Neural cell (in vitro differentiated cells): ENCODE results near the gene ZNF415. TPM values are rescaled to one million over a fixed set of nuclear protein-coding genes. Genes with fewer than 3 reads are reported as not detected.

Experiments used
- H2AFZ ChIP-seq: fragments of 200-600, 300-800 bp; sonication (generic), shearing (Covaris generic); 2 replicates; pipeline ENCODE4 v1.6.0; 2014; ENCODE audit warnings: low read depth, mild to moderate bottlenecking, antibody characterized with exemption, low read length, moderate library complexity
- H3F3A ChIP-seq: fragments of 200-600 bp; shearing (Covaris generic); 2 replicates; pipeline ENCODE4 v1.6.1; 2016; ENCODE audit warnings: mild to moderate bottlenecking, moderate library complexity, mixed read lengths, antibody characterized with exemption, low read length; ENCODE audit not compliant: insufficient read depth, poor library complexity, severe bottlenecking
- H3K27ac ChIP-seq: fragments of 200-600, 300-800 bp; sonication (generic), shearing (Covaris generic); 2 replicates; pipeline ENCODE4 v1.5.1; 2014; ENCODE audit warnings: mild to moderate bottlenecking, low read length, moderate library complexity
- H3K27me3 ChIP-seq: fragments of 300-800, 200-600 bp; sonication (generic), shearing (Covaris generic); 2 replicates; pipeline ENCODE4 v1.6.0; 2014; ENCODE audit warnings: mild to moderate bottlenecking, low read depth, low read length, moderate library complexity; ENCODE audit not compliant: insufficient read depth
- H3K36me3 ChIP-seq: fragments of 300-800, 200-600 bp; sonication (generic), shearing (Covaris generic); 2 replicates; pipeline ENCODE4 v1.5.1; 2014; ENCODE audit warnings: mild to moderate bottlenecking, antibody characterized with exemption, low read length, moderate library complexity; ENCODE audit not compliant: insufficient read depth
- H3K4me2 ChIP-seq: fragments of 300-800, 200-600 bp; sonication (generic), shearing (Covaris generic); 2 replicates; pipeline ENCODE4 v1.6.0; 2014; ENCODE audit warnings: mild to moderate bottlenecking, low read length
- H3K4me3 ChIP-seq: fragments of 300-800, 200-600 bp; sonication (generic), shearing (Covaris generic); 2 replicates; pipeline ENCODE4 v1.5.1; 2014; ENCODE audit warnings: mild to moderate bottlenecking, low read length, moderate library complexity
- H3K79me2 ChIP-seq: fragments of 200-600 bp; shearing (Covaris generic); replicated peaks from 2 replicates; pipeline ENCODE4 v1.6.0; 2014; ENCODE audit warnings: mild to moderate bottlenecking, low read length, moderate library complexity; ENCODE audit not compliant: insufficient read depth
- H3K9ac ChIP-seq: fragments of 300-800, 200-600 bp; sonication (generic), shearing (Covaris generic); 2 replicates; pipeline ENCODE4 v1.6.1; 2016; ENCODE audit warnings: mild to moderate bottlenecking, low read length, mixed read lengths
- H3K9me2 ChIP-seq: fragments of 200-600 bp; shearing (Covaris generic); 2 replicates; pipeline ENCODE4 v1.6.1; 2016; ENCODE audit warnings: mild to moderate bottlenecking, low read length, mixed read lengths; ENCODE audit not compliant: insufficient read depth
- H3K9me3 ChIP-seq: fragments of 200-600, 300-800 bp; sonication (generic), shearing (Covaris generic); 2 replicates; pipeline ENCODE4 v1.6.1; 2016; ENCODE audit warnings: mild to moderate bottlenecking, mixed run types, low read length, moderate library complexity, mixed read lengths
- H4K20me1 ChIP-seq: fragments of 200-600 bp; shearing (Covaris generic); 2 replicates; pipeline ENCODE4 v1.6.1; 2016; ENCODE audit warnings: mild to moderate bottlenecking, mixed run types; ENCODE audit not compliant: insufficient read depth
- CTCF ChIP-seq: fragments of 450-650 bp; IDR thresholded peaks from 2 replicates; pipeline ENCODE4 v1.5.1; 2014; ENCODE audit warnings: antibody characterized with exemption, mild to moderate bottlenecking, moderate library complexity; ENCODE audit not compliant: poor library complexity, severe bottlenecking
- EP300 ChIP-seq: fragments of 450-650 bp; conservative IDR thresholded peaks from 2 replicates; pipeline ENCODE4 v1.6.1; 2014; ENCODE audit warnings: antibody characterized with exemption, mild to moderate bottlenecking, moderate library complexity; ENCODE audit not compliant: poor library complexity, severe bottlenecking
- EZH2 ChIP-seq: fragments of 200-600, 300-800 bp; shearing (Covaris generic), sonication (generic); IDR thresholded peaks from 2 replicates; pipeline ENCODE4 v1.6.1; 2014; ENCODE audit warnings: antibody characterized with exemption, low read length, borderline replicate concordance, mild to moderate bottlenecking; ENCODE audit not compliant: insufficient read depth, poor library complexity, severe bottlenecking
- MXI1 ChIP-seq: fragments of 450-650 bp; conservative IDR thresholded peaks from 2 replicates; pipeline ENCODE4 v1.6.1; 2014; ENCODE audit warnings: antibody characterized with exemption, mild to moderate bottlenecking; ENCODE audit not compliant: poor library complexity, severe bottlenecking
- RAD21 ChIP-seq: fragments of 450-650 bp; conservative IDR thresholded peaks from 2 replicates; pipeline ENCODE4 v1.6.1; 2014; ENCODE audit warnings: antibody characterized with exemption, mild to moderate bottlenecking, moderate library complexity
- REST ChIP-seq: IDR thresholded peaks from 2 replicates; pipeline ENCODE4 v1.6.1; 2012; ENCODE audit warnings: borderline replicate concordance
- TAF1 ChIP-seq: IDR thresholded peaks from 2 replicates; pipeline ENCODE4 v1.6.1; 2012; ENCODE audit warnings: low read depth
- polyA plus RNA-seq: library from polyadenylated mRNA; depleted of rRNA; stranded (reverse); fragments of >200 nt; gene quantifications from 2 replicates; pipeline ENCODE4 v1.2.3, GENCODE V29; 2014

The ZNF415 gene
- polyA plus RNA-seq, 1 donor from 2014 or later = 25.9 TPM

GRCh38 chr19:53094754-53095575, 37.7 kb downstream of the ZNF415 start:
- TF ChIP-seq CTCF = no peak
- no peak for TF ChIP-seq MXI1
- H3K27me3 ChIP-seq = no peaks in the 10 kb centered on the region
- H3K79me2 ChIP-seq = peaks cover 10% of the 10 kb centered on the region
- H3F3A ChIP-seq = no peaks in the 10 kb centered on the region
- no peak overlapping the region for H3K9ac ChIP-seq
- no peaks in the 10 kb centered on the region for H3K9me2 ChIP-seq
- H2AFZ ChIP-seq = no peak overlapping the region
- H3K36me3 ChIP-seq = no peaks in the 10 kb centered on the region
- H3K27ac ChIP-seq = no peak overlapping the region
- H3K4me2 ChIP-seq = no peak overlapping the region
- no peaks in the 10 kb centered on the region for H4K20me1 ChIP-seq
- no peaks in the 10 kb centered on the region for H3K9me3 ChIP-seq
- no peak overlapping the region for H3K4me3 ChIP-seq

- Histone ChIP-seq H3K9me2 (no peaks in the 10 kb centered on the region), H3K4me2 (no peak overlapping the region), H3K9ac (no peak overlapping the region), H3K9me3 (no peaks in the 10 kb centered on the region), H3K4me3 (no peak overlapping the region), H3K27me3 (no peaks in the 10 kb centered on the region), H3F3A (no peaks in the 10 kb centered on the region), H3K27ac (no peak overlapping the region), H4K20me1 (no peaks in the 10 kb centered on the region), H2AFZ (no peak overlapping the region), H3K36me3 (no peaks in the 10 kb centered on the region), H3K79me2 (peaks cover 4% of the 10 kb centered on the region)
- TF ChIP-seq EZH2 (no peak), RAD21 (no peak), REST (no peak), EP300 (no peak), TAF1 (no peak)
These were observed 40.0 kb downstream of the ZNF415 start for GRCh38 chr19:53092723-53093122.
